GM18511 (cell line): ENCODE data around the gene SLC8B1.
A peak's percentile ranks its signal among the peaks of the same experiment; 100 is the strongest.
"Not testable (repeated sequence)": the region's sequence is repeated elsewhere in the genome, so short reads cannot be mapped to it uniquely, and the experiment has no call there.

Experiments used
- ATAC-seq: cut with Tn5 transposase; IDR thresholded peaks from one replicate; pipeline ENCODE4 v1.9.1; 2021; ENCODE audit warnings: mild to moderate bottlenecking, moderate library complexity; ENCODE audit not compliant: unreplicated experiment

The SLC8B1 gene

GRCh38 chr12:113358381-113359132, 23.6 kb upstream of the SLC8B1 start, which contains the start of gene PLBD2:
Gene PLBD2, plus strand, starts transcription at chr12:113358587. Its CDS starts 14 bp downstream, at chr12:113358601.
- peak; percentile 91 for ATAC-seq

- not testable (repeated sequence) for ATAC-seq
Measured at GRCh38 chr12:113354192-113354591, 19.3 kb upstream of the SLC8B1 start.

GRCh38 chr12:113351089-113351488, 16.2 kb upstream of the SLC8B1 start:
- no peak for ATAC-seq

- ATAC-seq: no peak
Measured at GRCh38 chr12:113348849-113349536, 14.1 kb upstream of the SLC8B1 start.

GRCh38 chr12:113347892-113348291, 13.0 kb upstream of the SLC8B1 start:
- ATAC-seq: no peak

GRCh38 chr12:113347107-113347506, 12.2 kb upstream of the SLC8B1 start:
- ATAC-seq: no peak

- no peak for ATAC-seq
Measured at GRCh38 chr12:113346353-113346752, 11.4 kb upstream of the SLC8B1 start.

- no peak for ATAC-seq
Measured at GRCh38 chr12:113345318-113345717, 10.4 kb upstream of the SLC8B1 start.

- no peak for ATAC-seq
Measured at GRCh38 chr12:113341535-113341934, 6.6 kb upstream of the SLC8B1 start.

GRCh38 chr12:113340061-113340460, 5.2 kb upstream of the SLC8B1 start:
- no peak for ATAC-seq

- ATAC-seq: no peak
Measured at GRCh38 chr12:113339540-113339939, 4.6 kb upstream of the SLC8B1 start.

GRCh38 chr12:113333877-113334785, 778 bp downstream of the SLC8B1 start:
- ATAC-seq: peak; percentile 34

- ATAC-seq: no peak
Measured at GRCh38 chr12:113333418-113333750, 1.5 kb downstream of the SLC8B1 start.

- ATAC-seq: no peak
Measured at GRCh38 chr12:113332688-113333417, 2.1 kb downstream of the SLC8B1 start.

- ATAC-seq: no peak
Measured at GRCh38 chr12:113330505-113330904, 4.4 kb downstream of the SLC8B1 start.

GRCh38 chr12:113329791-113330417, 5.0 kb downstream of the SLC8B1 start:
- ATAC-seq: no peak

GRCh38 chr12:113329022-113329790, 5.7 kb downstream of the SLC8B1 start:
- no peak for ATAC-seq

- no peak for ATAC-seq
Measured at GRCh38 chr12:113328368-113328889, 6.5 kb downstream of the SLC8B1 start.

GRCh38 chr12:113326775-113327395, 8.0 kb downstream of the SLC8B1 start:
- no peak for ATAC-seq
